GM19372 (cell line): ENCODE data around the gene FKBP10.
A peak's percentile ranks its signal among the peaks of the same experiment; 100 is the strongest.

Experiments used
- ATAC-seq: cut with Tn5 transposase; IDR thresholded peaks from one replicate; pipeline ENCODE4 v1.9.1; 2021; ENCODE audit warnings: mild to moderate bottlenecking, low read depth, moderate library complexity; ENCODE audit not compliant: unreplicated experiment

The FKBP10 gene

GRCh38 chr17:41781404-41782110 is 31.2 kb upstream of the FKBP10 start:
- no peak for ATAC-seq

- ATAC-seq: no peak
These were observed 30.7 kb upstream of the FKBP10 start for GRCh38 chr17:41782142-41782541.

GRCh38 chr17:41784207-41784744 is 28.5 kb upstream of the FKBP10 start:
- ATAC-seq: no peak

GRCh38 chr17:41785091-41785858 is 27.5 kb upstream of the FKBP10 start:
- no peak for ATAC-seq

GRCh38 chr17:41785859-41786226 is 27.0 kb upstream of the FKBP10 start:
- ATAC-seq: no peak

GRCh38 chr17:41786227-41787020 is 26.4 kb upstream of the FKBP10 start, which contains the start of gene JUP:
Gene JUP, minus strand, starts transcription at chr17:41786711. Its CDS starts 14,857 bp downstream, at chr17:41771854.
- ATAC-seq: peak; percentile 83

GRCh38 chr17:41787021-41787418 is 25.8 kb upstream of the FKBP10 start:
- ATAC-seq: no peak

GRCh38 chr17:41792845-41793783 is 19.7 kb upstream of the FKBP10 start:
- ATAC-seq: no peak

GRCh38 chr17:41793784-41794539 is 18.8 kb upstream of the FKBP10 start:
- ATAC-seq: no peak

- ATAC-seq: no peak
These were observed 18.2 kb upstream of the FKBP10 start for GRCh38 chr17:41794540-41794975.

GRCh38 chr17:41796121-41796895 is 16.5 kb upstream of the FKBP10 start:
- ATAC-seq: no peak

- no peak for ATAC-seq
These were observed 15.4 kb upstream of the FKBP10 start for GRCh38 chr17:41797377-41797776.

GRCh38 chr17:41799366-41799765 is 13.4 kb upstream of the FKBP10 start:
- ATAC-seq: no peak

- ATAC-seq: no peak
These were observed 12.0 kb upstream of the FKBP10 start for GRCh38 chr17:41800601-41801373.

- ATAC-seq: no peak
These were observed 11.2 kb upstream of the FKBP10 start for GRCh38 chr17:41801374-41802271.
